Panc1 (cell line): ENCODE data around the gene CDK14.

Experiments
- POLR2AphosphoS5 ChIP-seq: IDR thresholded peaks from 2 replicates; pipeline ENCODE4 v1.6.1; 2012; ENCODE audit warnings: mild to moderate bottlenecking, low read depth, low read length, moderate library complexity
- REST ChIP-seq, 2 experiments: IDR thresholded peaks; 2 replicates each; pipeline ENCODE4 v1.6.1; 2011 to 2012; ENCODE audit warnings: low read depth in 2 of 2, control low read depth in 1 of 2, low read length in 1 of 2, mild to moderate bottlenecking in 1 of 2, moderate library complexity in 1 of 2; ENCODE audit not compliant: insufficient read depth in 1 of 2
- TCF7L2 ChIP-seq: IDR thresholded peaks from 2 replicates; pipeline ENCODE4 v1.6.1; 2011; ENCODE audit warnings: mild to moderate bottlenecking, low read depth, low read length, inconsistent platforms
- TF ChIP-seq, protein P1 (sequence below): fragments of 450-650 bp; IDR thresholded peaks from 2 replicates; pipeline ENCODE4 v1.5.1; 2017; ENCODE audit warnings: mild to moderate bottlenecking

GRCh38 chr7:91239171-91239604 is 643.1 kb downstream of the CDK14 start:
- TF ChIP-seq, protein P1, sequence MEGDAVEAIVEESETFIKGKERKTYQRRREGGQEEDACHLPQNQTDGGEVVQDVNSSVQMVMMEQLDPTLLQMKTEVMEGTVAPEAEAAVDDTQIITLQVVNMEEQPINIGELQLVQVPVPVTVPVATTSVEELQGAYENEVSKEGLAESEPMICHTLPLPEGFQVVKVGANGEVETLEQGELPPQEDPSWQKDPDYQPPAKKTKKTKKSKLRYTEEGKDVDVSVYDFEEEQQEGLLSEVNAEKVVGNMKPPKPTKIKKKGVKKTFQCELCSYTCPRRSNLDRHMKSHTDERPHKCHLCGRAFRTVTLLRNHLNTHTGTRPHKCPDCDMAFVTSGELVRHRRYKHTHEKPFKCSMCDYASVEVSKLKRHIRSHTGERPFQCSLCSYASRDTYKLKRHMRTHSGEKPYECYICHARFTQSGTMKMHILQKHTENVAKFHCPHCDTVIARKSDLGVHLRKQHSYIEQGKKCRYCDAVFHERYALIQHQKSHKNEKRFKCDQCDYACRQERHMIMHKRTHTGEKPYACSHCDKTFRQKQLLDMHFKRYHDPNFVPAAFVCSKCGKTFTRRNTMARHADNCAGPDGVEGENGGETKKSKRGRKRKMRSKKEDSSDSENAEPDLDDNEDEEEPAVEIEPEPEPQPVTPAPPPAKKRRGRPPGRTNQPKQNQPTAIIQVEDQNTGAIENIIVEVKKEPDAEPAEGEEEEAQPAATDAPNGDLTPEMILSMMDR, result no peak
- no peak for TF ChIP-seq TCF7L2
- no peak for TF ChIP-seq POLR2AphosphoS5
- TF ChIP-seq REST (IDR thresholded peaks at IDR 0.05; ENCODE audit: insufficient read depth in 1 of 2, low read depth in 2 of 2, low read length in 1 of 2), result no peak
